SIG-M5 (cell line): ENCODE results near the gene ABCC2.

Experiments
- DNase-seq: peaks from one replicate; lab custom pipeline; 2025; lab: John Stamatoyannopoulos, UW

ABCC2 gene

DNA sequence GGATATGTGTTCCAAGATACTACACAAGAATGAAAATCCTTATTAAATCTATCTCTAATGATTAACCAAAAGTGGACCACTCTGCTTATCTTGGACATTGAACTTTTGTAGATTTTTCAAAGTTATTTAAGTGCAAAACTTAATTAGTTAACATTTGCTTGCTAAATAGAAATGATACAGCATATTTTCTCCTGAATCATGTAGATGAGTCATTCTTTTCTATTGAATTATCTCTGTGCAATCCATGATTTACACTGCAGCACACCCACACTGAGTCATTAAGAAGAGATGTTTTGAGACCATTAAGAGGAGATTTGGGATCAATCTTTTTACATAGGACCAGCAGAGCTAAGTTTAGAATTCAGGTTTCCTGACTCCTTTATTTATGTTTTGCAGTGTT lies 6.6 kb upstream of the ABCC2 start:
- DNase-seq = no peak

DNA sequence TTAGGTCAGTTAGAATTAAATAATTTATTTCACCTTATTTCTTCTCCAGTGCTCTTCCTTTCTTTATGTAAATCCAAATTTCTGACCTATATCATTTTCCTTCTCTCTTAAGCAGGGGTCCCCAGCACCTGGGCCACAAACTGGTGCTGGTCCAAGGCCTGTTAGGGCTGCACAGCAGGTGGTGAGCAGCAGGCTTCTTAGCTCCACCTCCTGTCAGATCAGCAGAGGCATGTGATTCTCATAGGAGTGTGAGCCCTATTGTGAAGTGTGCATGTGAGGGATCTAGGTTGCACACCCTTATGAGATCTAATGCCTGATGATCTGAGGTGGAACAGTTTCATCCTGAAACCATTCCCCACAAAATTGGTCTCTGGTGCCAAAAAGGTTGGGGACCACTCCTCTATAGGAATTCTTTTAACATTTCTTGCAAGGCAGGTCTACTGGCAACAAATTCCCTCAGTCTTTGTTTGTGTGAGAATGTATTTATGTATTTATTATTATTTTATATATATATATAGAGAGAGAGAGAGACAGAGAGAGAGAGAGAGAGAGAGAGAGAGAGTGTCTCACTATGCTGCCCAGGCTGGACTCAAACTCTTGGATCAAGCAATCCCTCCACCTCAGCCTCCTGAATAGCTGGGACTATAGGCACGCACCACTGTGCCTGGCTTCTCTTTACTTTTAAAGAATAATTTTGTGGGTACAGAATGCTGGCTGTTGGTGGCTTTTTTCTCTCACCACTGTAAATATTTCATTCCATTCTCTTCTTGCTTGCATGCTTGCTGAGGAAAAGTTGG lies 4.3 kb upstream of the ABCC2 start:
- no peak for DNase-seq

DNA sequence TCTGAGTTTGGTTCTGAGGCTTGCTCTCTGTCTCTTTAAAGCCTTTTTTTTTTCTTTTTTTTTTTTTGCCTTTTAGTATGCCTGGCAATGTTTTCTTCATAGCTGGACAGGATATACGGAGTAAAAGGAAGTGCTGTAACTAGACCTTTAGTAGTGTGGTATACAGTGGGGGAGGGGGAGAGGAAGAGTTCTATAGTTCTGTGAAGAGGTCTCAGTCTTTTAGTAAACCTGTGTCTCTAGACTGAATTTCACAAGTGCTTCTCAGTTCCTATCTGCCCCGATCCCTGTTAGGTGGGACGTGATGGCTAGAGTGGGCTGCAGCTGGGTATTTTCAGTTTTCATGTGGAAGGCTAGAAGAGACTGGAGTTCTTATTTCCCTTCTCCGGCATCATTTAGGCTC lies 3.1 kb upstream of the ABCC2 start:
- no peak for DNase-seq

DNA sequence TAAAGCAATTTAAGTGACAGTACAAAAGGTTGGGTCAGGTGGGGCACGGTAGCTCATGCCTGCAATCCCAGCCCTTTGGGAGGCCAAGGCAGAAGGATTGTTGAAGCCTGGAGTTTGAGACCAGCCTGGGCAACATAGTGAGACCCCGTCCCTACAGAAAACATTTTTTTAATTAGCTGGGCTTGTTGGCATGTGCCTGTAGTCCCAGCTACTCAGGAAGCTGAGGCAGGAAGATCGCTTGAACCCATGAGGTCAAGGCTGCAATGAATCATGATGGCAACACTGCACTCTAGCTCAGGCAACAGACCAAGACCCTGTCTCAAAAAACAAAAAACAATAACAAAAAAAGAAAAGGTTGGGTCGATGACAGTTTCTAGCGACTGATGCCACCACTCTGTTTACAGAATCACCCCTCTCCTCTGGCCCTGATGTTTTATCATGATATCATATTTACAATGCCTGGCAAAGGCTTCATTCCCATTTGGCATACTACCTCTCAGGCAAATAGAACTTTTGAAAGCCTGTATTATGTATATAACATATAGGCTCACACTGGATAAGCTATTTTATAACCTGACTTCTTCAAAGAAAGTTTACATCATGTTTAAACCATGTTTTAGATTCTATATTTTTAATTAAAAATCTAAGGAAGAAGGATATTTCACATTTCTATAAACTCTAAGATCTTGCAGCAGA lies 558 bp upstream of the ABCC2 start:
- no peak for DNase-seq

DNA sequence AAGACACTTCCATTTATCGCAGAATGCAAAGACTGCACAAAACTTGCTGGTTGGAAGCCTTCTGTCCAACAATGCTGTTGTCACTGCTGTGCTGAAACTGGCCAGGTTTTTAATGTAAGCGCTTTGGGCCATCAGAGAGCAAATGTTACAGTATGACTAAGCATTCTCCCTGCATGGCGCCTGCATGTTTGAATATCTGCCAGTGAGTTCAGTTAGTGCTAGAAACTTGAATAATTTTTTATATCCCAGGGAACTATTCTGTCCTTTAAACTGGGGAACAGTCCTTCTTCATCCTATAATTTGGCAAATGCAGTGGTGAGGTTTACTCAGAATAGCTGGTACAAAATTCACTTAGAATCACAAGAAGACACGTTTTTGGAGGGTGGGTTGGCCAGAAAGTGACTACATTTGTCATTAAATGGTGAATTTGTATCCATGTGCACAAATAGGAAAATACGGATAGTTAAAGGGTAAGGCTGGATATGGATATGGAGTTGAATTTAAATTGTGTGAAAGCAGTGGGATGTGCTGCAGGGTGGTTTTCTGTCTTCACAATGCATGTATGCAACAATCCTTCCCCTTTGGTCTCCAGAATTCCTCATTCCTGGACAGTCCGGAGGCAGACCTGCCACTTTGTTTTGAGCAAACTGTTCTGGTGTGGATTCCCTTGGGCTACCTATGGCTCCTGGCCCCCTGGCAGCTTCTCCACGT lies 1.7 kb downstream of the ABCC2 start:
- no peak for DNase-seq

DNA sequence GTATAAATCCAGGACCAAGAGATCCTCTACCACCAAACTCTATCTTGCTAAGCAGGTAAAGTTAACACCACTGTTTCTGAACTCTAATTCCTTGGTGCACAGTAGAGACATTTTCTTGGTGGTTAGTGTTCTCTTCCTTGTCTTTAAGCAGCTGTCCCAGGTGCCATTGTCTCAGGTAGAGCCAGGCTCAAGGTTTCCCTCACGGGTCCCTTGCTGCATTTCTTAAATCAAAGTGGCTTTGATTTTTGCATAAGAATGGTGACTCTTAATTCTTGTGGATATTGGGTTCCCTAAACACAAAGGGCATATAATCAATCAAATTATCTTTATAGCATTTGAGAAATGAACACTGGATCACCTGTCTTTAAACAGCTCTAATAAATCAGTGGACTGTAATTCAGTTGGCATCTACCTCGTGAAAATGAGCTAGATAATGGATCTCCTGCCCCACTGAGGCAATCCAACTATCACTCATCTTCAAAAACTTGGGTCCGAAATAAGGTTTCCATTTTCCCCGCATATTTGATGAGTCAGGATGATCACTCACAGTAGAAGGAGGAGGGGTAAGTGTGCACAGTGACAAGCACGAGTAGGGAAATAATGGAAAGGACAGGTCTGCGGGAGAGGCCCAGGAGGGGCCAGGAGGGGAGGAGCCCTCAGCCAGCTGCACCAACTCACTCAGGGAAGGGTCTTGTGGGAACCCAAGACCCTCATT lies 2.4 kb downstream of the ABCC2 start:
- DNase-seq = no peak

DNA sequence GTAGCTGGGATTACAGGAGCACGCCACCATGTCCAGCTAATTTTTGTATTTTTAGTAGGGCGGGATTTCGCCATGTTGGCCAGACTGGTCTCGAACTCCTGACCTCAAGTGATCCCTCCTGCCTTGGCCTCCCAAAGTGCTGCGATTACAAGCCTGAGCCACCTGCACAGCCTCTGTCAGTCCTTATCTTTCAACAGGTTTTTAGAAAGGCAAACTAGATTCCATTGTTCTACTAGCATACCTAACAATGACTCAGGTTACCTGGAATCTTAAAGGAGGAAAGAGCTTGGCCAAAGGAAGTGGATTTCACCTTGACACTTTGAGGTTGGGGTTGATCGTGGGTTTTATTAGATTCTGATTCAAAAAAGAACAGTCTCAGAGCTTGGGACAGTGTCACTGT lies 3.2 kb downstream of the ABCC2 start:
- no peak for DNase-seq

DNA sequence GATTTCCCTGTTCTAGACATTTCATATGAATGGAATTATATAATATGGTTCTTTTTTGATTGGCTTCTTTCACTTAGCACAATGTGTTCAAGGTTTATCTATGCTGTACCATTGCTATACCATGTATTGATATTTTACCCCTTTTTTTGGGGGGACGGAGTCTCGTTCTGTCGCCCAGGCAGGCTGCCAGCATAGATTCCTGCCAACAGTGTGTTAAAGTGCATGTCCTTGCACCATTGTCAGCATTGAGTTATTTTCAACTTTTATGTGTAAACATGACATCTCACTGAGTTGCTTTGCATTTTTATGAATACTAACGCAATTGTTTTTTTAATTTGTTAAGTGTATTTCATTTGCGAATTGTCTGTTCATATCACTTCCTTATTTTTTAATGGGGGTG lies 4.9 kb downstream of the ABCC2 start:
- DNase-seq = no peak

DNA sequence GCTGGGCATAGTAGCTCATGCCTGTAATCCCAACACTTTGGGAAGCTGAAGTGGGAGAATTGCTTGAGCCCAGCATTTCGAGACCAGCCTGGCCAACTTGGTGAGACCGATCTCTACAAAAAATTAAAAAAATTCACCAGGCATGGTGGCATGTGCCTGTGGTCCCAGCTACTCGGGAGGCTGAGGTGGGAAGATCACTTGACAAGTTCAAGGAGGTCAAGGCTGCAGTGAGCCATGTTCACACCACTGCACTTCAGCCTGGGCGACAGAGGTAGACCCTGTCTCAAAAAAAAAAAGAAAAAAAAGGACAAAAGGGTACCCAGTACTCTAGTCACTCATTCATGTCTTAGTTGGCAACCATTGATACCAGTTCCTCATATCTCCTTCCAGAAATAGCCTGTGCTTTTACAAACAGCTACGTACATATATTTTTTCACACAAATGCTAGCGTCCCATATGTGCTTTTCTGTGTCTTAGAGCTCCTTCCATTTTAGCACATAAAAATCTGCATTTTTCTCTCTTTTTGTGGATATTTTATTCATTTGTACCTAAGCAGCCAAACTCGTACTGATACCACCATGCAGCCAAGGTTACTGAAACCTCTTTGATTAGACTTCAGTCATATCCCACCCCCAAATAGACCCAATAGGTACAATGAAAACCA lies 5.5 kb downstream of the ABCC2 start:
- no peak for DNase-seq

DNA sequence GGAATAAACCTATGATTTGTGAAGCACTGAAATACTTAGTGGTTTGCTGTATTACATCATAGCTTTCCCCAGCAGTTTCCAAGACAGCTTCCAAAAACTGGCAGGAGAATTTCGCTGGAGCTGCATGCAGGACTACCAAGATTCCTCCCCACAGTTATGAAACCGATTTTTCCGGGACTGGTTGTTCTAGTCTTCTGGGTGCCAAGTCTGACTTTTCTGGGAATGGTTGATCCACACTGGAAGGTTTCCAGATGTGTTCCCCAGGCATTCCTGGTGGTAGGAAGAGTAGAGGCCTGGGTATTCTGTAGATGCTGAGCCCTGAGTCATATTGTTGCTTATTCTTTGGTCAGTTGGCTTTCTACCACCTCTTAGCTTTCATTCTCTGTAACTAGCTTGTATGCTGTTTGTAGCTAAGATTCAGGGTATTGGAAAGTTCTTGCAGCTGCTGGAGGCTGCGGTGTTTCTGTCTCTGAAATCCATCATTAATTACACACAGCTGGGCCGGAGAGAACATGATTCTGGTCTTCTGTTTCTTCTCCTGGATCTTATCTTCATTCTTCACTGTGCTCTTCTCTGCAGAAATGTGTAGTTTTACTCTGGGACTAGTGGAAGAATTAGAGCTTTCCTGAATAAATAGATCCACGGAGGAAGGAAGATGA lies 6.3 kb downstream of the ABCC2 start:
- DNase-seq = no peak

DNA sequence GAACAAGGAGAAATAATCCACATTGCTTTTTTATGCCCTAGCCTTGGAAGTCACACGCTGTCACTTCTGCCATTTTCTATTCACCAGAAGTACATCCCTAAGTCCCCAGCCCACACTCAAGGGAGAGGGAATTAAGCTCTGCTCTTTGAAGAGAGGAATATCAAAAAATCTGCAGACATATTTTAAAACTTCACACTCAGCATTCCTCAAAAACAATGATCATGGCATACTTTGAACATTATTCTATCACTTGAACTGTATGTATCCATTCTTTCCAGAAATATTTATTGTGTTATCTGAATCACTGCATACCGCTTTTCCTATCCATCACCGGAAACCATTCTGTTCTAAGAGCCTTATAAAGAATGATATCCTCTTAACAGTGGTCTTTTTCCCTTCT lies 9.4 kb downstream of the ABCC2 start:
- no peak for DNase-seq

DNA sequence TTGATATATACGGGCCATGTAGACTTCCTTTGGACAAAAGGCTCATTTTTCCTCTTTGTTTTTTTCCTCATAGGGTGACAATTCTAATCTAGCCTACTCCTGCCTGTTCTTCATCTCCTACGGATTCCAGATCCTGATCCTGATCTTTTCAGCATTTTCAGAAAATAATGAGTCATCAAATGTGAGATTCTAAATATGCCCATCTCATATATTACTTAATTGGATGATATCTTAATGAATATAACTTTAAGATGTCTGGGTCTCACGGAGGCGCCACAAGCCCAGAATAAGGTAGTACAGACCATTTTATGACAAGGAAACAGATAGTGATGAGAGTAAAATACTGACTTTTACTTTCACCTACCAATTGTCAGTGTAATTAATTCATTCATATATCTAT lies 11.4 kb downstream of the ABCC2 start:
- DNase-seq = no peak

DNA sequence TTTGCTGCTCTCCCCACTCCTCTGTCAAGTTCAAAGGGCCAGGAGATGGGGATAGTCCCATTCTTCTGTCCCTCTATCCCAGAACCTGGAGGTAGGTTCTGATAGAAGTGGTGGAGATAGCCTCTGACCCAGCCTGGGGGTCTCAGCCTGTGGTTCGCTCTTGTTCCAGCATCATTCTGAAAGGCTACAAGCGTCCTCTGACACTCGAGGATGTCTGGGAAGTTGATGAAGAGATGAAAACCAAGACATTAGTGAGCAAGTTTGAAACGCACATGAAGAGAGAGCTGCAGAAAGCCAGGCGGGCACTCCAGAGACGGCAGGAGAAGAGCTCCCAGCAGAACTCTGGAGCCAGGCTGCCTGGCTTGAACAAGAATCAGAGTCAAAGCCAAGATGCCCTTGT lies 14.5 kb downstream of the ABCC2 start:
- DNase-seq = no peak

DNA sequence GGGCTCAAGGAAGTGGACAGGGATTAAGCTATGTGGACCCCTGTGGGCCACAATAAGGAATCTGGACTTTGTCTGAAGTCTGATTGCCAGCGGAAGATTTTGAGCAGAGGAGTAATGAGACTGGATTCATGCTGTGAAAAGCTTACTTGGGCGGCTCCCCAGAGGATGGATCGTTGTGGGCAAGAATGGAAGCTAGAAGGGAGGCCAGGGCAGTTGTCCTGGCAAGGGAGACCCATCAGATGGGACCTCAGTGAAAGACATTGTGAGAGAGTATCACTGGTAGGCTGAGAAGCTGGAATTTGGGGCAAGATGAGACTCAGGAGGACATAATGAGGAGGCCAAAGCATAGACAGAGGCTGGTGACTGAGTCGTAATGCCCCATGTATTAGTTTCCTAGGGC lies 15.6 kb downstream of the ABCC2 start:
- no peak for DNase-seq

DNA sequence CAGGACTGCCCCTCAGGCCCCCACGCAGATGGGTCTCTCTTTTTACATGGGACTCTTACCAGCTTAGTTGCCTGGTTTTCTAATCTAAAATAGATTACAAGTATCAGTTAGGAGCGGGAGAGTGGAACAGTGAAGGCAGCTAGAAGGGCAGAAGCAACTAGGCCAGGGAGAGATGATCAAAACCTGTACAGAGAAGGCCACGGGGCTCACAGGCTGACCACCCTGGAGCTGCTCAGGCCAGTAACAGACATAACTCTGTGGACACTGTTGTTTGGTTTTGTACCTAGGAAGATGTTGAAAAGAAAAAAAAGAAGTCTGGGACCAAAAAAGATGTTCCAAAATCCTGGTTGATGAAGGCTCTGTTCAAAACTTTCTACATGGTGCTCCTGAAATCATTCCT lies 16.5 kb downstream of the ABCC2 start:
- DNase-seq = no peak

DNA sequence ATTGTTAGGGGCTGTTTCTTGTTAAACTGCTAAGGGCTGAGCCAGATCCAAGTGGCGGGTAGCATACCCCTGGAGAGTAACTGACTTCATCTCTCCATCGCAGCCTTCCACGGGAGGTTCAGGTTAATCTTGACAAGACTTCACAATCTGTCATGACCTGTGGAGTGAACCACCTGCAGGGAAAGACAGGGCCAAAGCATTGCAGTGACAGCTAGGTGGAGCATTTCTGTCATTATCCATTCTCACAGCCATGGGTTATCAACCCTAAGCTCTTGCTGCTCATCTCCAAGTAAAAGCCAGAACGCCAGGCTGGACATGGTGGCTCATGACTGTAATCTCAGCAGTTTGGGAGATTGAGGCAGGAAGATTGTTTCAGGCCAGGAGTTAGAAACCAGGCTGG lies 17.2 kb downstream of the ABCC2 start:
- DNase-seq = no peak

DNA sequence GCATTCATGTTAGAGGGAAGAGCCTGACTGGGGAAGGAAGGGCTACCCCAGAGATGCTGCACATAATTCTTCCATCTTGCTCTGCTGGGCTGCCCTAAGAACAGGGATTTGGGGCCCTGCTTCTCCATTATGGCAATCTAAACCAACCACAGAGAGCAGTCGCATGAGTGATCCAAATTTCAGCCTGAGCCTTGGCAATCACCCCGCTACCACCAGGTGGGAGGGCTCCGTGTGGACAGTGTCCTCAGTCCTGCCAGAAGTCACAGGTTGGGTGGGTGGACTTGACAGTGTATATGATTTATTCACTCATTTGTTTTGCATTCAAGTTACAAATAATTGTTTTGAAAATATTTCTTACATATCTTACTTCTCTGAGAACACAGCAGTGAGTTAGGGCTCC lies 22.0 kb downstream of the ABCC2 start:
- DNase-seq = no peak

DNA sequence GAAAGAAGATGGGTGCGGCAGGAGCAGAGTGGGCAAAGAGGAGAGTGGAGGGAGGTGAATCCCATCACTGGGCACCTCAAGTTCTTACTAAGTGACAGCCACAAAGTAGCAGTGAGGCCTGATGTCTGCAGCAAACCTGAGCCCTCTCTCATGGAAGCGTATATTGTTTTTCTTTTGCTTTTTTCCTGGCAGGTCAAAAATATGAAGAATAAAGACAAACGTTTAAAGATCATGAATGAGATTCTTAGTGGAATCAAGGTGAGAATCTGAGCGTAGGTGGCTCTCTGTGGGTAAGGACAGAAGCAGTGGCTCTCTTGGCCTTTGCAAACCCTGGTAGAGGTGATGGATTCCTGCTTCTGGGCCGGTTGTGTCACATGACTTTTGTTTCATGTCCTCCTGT lies 22.8 kb downstream of the ABCC2 start:
- DNase-seq = no peak

DNA sequence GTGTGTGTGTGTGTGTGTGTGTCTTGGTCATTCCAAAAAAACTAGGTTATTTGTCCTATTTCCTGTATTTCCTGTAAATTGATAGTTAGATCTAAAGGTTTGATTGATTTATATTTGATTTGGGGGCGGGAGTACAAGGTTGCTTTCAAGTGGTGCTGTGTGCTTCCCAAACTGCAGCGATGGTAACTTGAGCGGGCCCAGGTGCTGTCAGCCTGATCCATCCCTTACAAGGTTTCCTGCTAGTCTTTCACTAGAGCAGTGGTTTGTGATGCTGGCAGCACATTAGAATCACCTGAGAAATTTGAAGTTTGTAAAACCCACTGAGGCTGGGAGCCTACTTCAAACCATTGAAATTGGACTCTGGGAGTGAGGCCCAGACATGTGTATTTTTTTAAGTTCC lies 23.7 kb downstream of the ABCC2 start:
- DNase-seq = no peak

DNA sequence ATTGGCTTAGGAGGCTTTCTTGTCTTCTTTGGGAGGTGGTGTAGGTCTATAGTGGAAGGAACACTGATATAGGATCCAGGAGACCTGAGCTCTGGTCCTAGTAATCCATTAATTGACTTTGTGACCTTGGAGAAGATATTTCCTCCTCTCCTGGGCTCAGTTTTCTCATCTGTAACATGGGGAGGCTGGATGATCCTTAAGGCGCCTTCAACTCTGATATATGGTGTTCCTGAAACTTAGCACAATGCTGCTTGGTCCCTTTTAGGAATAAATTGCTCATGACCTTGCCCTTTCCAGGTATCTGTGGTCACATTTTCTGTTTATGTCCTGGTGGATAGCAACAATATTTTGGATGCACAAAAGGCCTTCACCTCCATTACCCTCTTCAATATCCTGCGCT lies 25.3 kb downstream of the ABCC2 start:
- no peak for DNase-seq

DNA sequence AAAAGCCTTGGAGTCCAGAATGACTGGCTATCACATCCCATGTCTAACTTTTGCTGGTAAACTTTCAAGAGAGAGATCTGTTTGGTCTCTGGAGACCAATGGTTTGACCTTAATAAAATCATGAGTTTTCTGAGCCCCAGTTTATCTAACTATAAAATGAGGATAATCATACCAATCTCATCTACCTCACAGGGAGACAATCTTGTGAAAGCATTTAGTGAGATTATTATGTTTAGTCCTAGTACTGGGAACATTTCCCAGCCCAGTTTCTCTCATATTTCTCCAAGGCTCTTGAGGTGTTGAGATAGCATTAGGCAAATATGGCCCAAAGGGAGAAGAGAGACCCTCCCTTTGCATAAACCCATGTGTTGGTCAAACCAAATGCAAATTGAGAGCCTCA lies 25.8 kb downstream of the ABCC2 start:
- DNase-seq = no peak

DNA sequence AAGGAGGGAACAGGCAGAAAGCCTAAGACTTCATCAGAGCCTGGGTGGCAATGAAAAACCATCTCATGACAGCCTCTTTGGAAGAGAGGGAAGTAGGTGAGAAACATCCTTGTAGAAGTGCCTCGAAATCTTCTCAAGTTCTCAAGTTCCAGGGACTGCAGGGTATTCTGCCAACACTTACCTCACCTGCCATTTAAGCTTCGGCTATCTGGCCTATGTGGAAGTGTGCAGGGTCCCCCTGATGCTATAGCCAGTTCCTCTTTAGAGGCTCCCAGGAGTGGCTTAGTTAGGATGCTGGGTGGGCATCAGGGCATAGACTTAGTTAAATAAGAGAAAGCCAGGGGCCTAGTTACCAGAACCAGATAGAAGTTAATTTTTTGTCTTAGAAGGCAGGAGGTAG lies 27.0 kb downstream of the ABCC2 start:
- no peak for DNase-seq
